ENCODE results near the gene RHEBL1.

Gene RHEBL1

DNA sequence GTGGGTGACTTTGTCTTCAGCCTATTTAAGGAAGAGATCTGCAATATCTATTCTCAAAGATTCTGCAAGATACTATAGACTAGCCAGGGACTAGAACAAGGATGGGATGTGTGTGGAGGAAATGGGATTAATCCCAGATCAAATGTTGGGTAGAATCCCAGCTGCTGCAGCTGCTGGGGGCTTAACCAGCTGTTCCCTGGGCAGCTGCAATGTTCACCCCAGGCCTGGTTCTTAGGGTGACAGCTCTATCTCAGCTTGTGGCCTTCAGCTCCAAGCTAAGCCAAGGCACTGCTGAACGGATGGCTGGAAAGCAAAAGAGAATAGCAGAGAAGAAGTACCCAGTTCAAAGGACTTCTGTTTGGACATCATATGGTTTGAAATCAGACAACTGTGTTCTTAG lies 10.0 kb upstream of the RHEBL1 start:
- ChIA-PET POLR2A (interaction anchor here (0.7 kb wide), 1 partner anchor 45 kb away, joined by 3 read pairs; no protein-coding TSS in a partner anchor), CTCF (interaction anchor here (0.7 to 3.4 kb wide), 5 partner anchors 8 to 51 kb away, joined by 3 to 27 read pairs (median 7); no protein-coding TSS in a partner anchor)
- no peak for TF ChIP-seq RBAK (tag by site-specific recombination; IDR thresholded peaks at IDR 0.05)
- TF ChIP-seq, protein P1, sequence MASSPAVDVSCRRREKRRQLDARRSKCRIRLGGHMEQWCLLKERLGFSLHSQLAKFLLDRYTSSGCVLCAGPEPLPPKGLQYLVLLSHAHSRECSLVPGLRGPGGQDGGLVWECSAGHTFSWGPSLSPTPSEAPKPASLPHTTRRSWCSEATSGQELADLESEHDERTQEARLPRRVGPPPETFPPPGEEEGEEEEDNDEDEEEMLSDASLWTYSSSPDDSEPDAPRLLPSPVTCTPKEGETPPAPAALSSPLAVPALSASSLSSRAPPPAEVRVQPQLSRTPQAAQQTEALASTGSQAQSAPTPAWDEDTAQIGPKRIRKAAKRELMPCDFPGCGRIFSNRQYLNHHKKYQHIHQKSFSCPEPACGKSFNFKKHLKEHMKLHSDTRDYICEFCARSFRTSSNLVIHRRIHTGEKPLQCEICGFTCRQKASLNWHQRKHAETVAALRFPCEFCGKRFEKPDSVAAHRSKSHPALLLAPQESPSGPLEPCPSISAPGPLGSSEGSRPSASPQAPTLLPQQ (tag by site-specific recombination; IDR thresholded peaks at IDR 0.05), result no peak
- no peak for TF ChIP-seq ZNF138 (tag by site-specific recombination; IDR thresholded peaks at IDR 0.05; ENCODE audit: borderline replicate concordance)
- TF ChIP-seq, protein P2, sequence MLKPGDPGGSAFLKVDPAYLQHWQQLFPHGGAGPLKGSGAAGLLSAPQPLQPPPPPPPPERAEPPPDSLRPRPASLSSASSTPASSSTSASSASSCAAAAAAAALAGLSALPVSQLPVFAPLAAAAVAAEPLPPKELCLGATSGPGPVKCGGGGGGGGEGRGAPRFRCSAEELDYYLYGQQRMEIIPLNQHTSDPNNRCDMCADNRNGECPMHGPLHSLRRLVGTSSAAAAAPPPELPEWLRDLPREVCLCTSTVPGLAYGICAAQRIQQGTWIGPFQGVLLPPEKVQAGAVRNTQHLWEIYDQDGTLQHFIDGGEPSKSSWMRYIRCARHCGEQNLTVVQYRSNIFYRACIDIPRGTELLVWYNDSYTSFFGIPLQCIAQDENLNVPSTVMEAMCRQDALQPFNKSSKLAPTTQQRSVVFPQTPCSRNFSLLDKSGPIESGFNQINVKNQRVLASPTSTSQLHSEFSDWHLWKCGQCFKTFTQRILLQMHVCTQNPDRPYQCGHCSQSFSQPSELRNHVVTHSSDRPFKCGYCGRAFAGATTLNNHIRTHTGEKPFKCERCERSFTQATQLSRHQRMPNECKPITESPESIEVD (tag by site-specific recombination; IDR thresholded peaks at IDR 0.05), result no peak
- TF ChIP-seq SCRT1 (tag by site-specific recombination; IDR thresholded peaks at IDR 0.05; ENCODE audit: borderline replicate concordance), result no peak
- no peak for TF ChIP-seq ZNF561 (tag by site-specific recombination; IDR thresholded peaks at IDR 0.05; ENCODE audit: borderline replicate concordance)
- TF ChIP-seq ZNF660 (tag by site-specific recombination; IDR thresholded peaks at IDR 0.05), result no peak
- TF ChIP-seq, protein P3, sequence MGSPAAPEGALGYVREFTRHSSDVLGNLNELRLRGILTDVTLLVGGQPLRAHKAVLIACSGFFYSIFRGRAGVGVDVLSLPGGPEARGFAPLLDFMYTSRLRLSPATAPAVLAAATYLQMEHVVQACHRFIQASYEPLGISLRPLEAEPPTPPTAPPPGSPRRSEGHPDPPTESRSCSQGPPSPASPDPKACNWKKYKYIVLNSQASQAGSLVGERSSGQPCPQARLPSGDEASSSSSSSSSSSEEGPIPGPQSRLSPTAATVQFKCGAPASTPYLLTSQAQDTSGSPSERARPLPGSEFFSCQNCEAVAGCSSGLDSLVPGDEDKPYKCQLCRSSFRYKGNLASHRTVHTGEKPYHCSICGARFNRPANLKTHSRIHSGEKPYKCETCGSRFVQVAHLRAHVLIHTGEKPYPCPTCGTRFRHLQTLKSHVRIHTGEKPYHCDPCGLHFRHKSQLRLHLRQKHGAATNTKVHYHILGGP (tag by site-specific recombination; IDR thresholded peaks at IDR 0.05), result no peak
- no peak for TF ChIP-seq ZNF626 (tag by site-specific recombination; IDR thresholded peaks at IDR 0.05)
- TF ChIP-seq, protein P4, sequence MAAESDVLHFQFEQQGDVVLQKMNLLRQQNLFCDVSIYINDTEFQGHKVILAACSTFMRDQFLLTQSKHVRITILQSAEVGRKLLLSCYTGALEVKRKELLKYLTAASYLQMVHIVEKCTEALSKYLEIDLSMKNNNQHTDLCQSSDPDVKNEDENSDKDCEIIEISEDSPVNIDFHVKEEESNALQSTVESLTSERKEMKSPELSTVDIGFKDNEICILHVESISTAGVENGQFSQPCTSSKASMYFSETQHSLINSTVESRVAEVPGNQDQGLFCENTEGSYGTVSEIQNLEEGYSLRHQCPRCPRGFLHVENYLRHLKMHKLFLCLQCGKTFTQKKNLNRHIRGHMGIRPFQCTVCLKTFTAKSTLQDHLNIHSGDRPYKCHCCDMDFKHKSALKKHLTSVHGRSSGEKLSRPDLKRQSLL (tag by site-specific recombination; IDR thresholded peaks at IDR 0.05), result no peak
- TF ChIP-seq ZNF416 (tag by site-specific recombination; IDR thresholded peaks at IDR 0.05), result no peak
- TF ChIP-seq ZNF174 (tag by site-specific recombination; IDR thresholded peaks at IDR 0.05), result no peak
- no peak for TF ChIP-seq ZNF214 (tag by site-specific recombination; IDR thresholded peaks at IDR 0.05; ENCODE audit: borderline replicate concordance)
- TF ChIP-seq, protein P5, sequence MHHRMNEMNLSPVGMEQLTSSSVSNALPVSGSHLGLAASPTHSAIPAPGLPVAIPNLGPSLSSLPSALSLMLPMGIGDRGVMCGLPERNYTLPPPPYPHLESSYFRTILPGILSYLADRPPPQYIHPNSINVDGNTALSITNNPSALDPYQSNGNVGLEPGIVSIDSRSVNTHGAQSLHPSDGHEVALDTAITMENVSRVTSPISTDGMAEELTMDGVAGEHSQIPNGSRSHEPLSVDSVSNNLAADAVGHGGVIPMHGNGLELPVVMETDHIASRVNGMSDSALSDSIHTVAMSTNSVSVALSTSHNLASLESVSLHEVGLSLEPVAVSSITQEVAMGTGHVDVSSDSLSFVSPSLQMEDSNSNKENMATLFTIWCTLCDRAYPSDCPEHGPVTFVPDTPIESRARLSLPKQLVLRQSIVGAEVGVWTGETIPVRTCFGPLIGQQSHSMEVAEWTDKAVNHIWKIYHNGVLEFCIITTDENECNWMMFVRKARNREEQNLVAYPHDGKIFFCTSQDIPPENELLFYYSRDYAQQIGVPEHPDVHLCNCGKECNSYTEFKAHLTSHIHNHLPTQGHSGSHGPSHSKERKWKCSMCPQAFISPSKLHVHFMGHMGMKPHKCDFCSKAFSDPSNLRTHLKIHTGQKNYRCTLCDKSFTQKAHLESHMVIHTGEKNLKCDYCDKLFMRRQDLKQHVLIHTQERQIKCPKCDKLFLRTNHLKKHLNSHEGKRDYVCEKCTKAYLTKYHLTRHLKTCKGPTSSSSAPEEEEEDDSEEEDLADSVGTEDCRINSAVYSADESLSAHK (tag by site-specific recombination; IDR thresholded peaks at IDR 0.05), result no peak
- TF ChIP-seq ZNF292 (tag by site-specific recombination; IDR thresholded peaks at IDR 0.05; ENCODE audit: borderline replicate concordance, low read depth), result no peak
- TF ChIP-seq YY2 (tag by site-specific recombination; IDR thresholded peaks at IDR 0.05), result no peak
- TF ChIP-seq, protein P6, sequence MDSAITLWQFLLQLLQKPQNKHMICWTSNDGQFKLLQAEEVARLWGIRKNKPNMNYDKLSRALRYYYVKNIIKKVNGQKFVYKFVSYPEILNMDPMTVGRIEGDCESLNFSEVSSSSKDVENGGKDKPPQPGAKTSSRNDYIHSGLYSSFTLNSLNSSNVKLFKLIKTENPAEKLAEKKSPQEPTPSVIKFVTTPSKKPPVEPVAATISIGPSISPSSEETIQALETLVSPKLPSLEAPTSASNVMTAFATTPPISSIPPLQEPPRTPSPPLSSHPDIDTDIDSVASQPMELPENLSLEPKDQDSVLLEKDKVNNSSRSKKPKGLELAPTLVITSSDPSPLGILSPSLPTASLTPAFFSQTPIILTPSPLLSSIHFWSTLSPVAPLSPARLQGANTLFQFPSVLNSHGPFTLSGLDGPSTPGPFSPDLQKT (IDR thresholded peaks at IDR 0.05; ENCODE audit: borderline replicate concordance, low read depth, low read length), result no peak
- TF ChIP-seq MZF1 (tag by site-specific recombination; IDR thresholded peaks at IDR 0.05; ENCODE audit: borderline replicate concordance), result no peak
- TF ChIP-seq ZNF560 (tag by site-specific recombination; IDR thresholded peaks at IDR 0.05; ENCODE audit: borderline replicate concordance), result no peak
- TF ChIP-seq, protein P7, sequence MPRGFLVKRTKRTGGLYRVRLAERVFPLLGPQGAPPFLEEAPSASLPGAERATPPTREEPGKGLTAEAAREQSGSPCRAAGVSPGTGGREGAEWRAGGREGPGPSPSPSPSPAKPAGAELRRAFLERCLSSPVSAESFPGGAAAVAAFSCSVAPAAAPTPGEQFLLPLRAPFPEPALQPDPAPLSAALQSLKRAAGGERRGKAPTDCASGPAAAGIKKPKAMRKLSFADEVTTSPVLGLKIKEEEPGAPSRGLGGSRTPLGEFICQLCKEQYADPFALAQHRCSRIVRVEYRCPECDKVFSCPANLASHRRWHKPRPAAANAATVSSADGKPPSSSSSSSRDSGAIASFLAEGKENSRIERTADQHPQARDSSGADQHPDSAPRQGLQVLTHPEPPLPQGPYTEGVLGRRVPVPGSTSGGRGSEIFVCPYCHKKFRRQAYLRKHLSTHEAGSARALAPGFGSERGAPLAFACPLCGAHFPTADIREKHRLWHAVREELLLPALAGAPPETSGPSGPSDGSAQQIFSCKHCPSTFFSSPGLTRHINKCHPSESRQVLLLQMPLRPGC (tag by site-specific recombination; IDR thresholded peaks at IDR 0.05), result no peak
- Histone ChIP-seq H3K27ac (ENCODE audit: extremely low read depth, low read depth, low read length) (no peak overlapping the region), H3K9me3 (ENCODE audit: control insufficient read depth, insufficient read depth, low read depth, low read length) (no peaks in the 10 kb centered on the region), H3K4me3 (ENCODE audit: low read depth, low read length) (no peak overlapping the region), H3K4me1 (ENCODE audit: control insufficient read depth, insufficient read depth, low read length) (no peaks in the 10 kb centered on the region), H3K36me3 (ENCODE audit: control insufficient read depth in 2 of 2, insufficient read depth in 1 of 2, low read length in 2 of 2) (no peaks in the 10 kb centered on the region)
